ENCODE measurements around the gene STPG1. TPM values are rescaled to one million over a fixed set of nuclear protein-coding genes. Genes with fewer than 3 reads are reported as not detected.

STPG1 gene
- total RNA-seq, 1 experiment from 2014 or later = 12.8 TPM

GRCh38 chr1:24360681-24361080 is 52.9 kb downstream of the STPG1 start:
- DNase-seq (ENCODE audit: low spot score) (no peak), ATAC-seq (no peak)
- Mint-ChIP-seq H3K27me3 (ENCODE audit: low read depth) (no peaks in the 10 kb centered on the region), H3K4me3 (no peak overlapping the region), H3K36me3 (0 out of 2 replicates have a peak, but pooled peaks cover 4% of the 10 kb centered on the region), H3K9me3 (no peaks in the 10 kb centered on the region), H3K27ac (no peak overlapping the region), H3K4me1 (peaks cover 3% of the 10 kb centered on the region; the same call in 1 of the 2 replicates)
- CTCF ChIA-PET = interaction anchor here (0.7 to 1.0 kb wide), 2 partner anchors 32 to 162 kb away, joined by 3 to 4 read pairs; no protein-coding TSS in a partner anchor
- no peak for TF ChIP-seq FOXK1 (CRISPR knock-in tag; IDR thresholded peaks at IDR 0.05)
- no peak for TF ChIP-seq ZNF138 (CRISPR knock-in tag; conservative IDR thresholded peaks at IDR 0.05)
- no peak for TF ChIP-seq ZNF219 (CRISPR knock-in tag; IDR thresholded peaks at IDR 0.05; ENCODE audit: borderline replicate concordance)
- TF ChIP-seq ZNF532 (CRISPR knock-in tag; IDR thresholded peaks at IDR 0.05; ENCODE audit: borderline replicate concordance) = no peak
- TF ChIP-seq E2F5 (CRISPR knock-in tag; IDR thresholded peaks at IDR 0.05) = no peak
- TF ChIP-seq ZNF317 (CRISPR knock-in tag; IDR thresholded peaks at IDR 0.05; ENCODE audit: borderline replicate concordance, low read depth) = no peak
- no peak for TF ChIP-seq USF2 (CRISPR knock-in tag; IDR thresholded peaks at IDR 0.05)
- TF ChIP-seq ZNF281 (CRISPR knock-in tag; IDR thresholded peaks at IDR 0.05) = no peak
- POLR2A ChIA-PET = no interaction called here

GRCh38 chr1:24357038-24357437 is 56.5 kb downstream of the STPG1 start:
- Mint-ChIP-seq H3K4me3 (no peak overlapping the region), H3K27ac (no peak overlapping the region), H3K36me3 (0 out of 2 replicates have a peak, but pooled peaks cover 4% of the 10 kb centered on the region), H3K27me3 (ENCODE audit: low read depth) (no peaks in the 10 kb centered on the region), H3K9me3 (no peaks in the 10 kb centered on the region), H3K4me1 (no peaks in the 10 kb centered on the region)
- DNase-seq (ENCODE audit: low spot score) (no peak), ATAC-seq (no peak)
- CTCF ChIA-PET = interaction anchor here (0.9 to 2.3 kb wide), 3 partner anchors 28 to 158 kb away, joined by 3 to 8 read pairs (median 3); no protein-coding TSS in a partner anchor
- no peak for TF ChIP-seq ZBTB43 (CRISPR knock-in tag; IDR thresholded peaks at IDR 0.05)
- TF ChIP-seq TEAD1 (CRISPR knock-in tag; IDR thresholded peaks at IDR 0.05) = no peak
- TF ChIP-seq SOX15 (CRISPR knock-in tag; IDR thresholded peaks at IDR 0.05) = no peak
- no peak for TF ChIP-seq ZNF138 (CRISPR knock-in tag; conservative IDR thresholded peaks at IDR 0.05)
- TF ChIP-seq ETV6 (CRISPR knock-in tag; IDR thresholded peaks at IDR 0.05) = no peak
- no peak for TF ChIP-seq PREB (CRISPR knock-in tag; IDR thresholded peaks at IDR 0.05; ENCODE audit: borderline replicate concordance)
- TF ChIP-seq KAT7 (CRISPR knock-in tag; IDR thresholded peaks at IDR 0.05; ENCODE audit: borderline replicate concordance) = no peak
- no peak for TF ChIP-seq ZNF219 (CRISPR knock-in tag; IDR thresholded peaks at IDR 0.05; ENCODE audit: borderline replicate concordance)
- TF ChIP-seq PRRX2 (CRISPR knock-in tag; IDR thresholded peaks at IDR 0.05) = no peak
- TF ChIP-seq NFE2L1 (CRISPR knock-in tag; IDR thresholded peaks at IDR 0.05) = no peak
- TF ChIP-seq GTF2I (CRISPR knock-in tag; conservative IDR thresholded peaks at IDR 0.05) = no peak
- no peak for TF ChIP-seq MYBL2 (CRISPR knock-in tag; IDR thresholded peaks at IDR 0.05)
- TF ChIP-seq NFATC4 (CRISPR knock-in tag; IDR thresholded peaks at IDR 0.05) = no peak
- TF ChIP-seq MLX (CRISPR knock-in tag; IDR thresholded peaks at IDR 0.05) = no peak
- TF ChIP-seq OVOL2 (CRISPR knock-in tag; IDR thresholded peaks at IDR 0.05; ENCODE audit: borderline replicate concordance) = no peak
- TF ChIP-seq TP53 (CRISPR knock-in tag; IDR thresholded peaks at IDR 0.05) = no peak
- TF ChIP-seq NR2C2 (CRISPR knock-in tag; IDR thresholded peaks at IDR 0.05) = no peak
- POLR2A ChIA-PET = no interaction called here

Data from WTC11 (cell line).